ENCODE measurements around the gene GJA3. TPM values are rescaled to one million over a fixed set of nuclear protein-coding genes. Genes with fewer than 3 reads are reported as not detected.
A peak's percentile ranks its signal among the peaks of the same experiment; 100 is the strongest.

GJA3 gene
- 0.39 and 0.47 TPM in 2 replicates for total RNA-seq

- no peak for DNase-seq (ENCODE audit: extremely low read depth, low read depth, low spot score)
Observed at GRCh38 chr13:20160306-20161274, at the start of gene GJA3. GJA3 (minus strand) TSS chr13:20161052; CDS start chr13:20143288, 17,764 bp downstream.

GRCh38 chr13:20209948-20210347, 49.1 kb upstream of the GJA3 start:
- no peak for DNase-seq (ENCODE audit: extremely low read depth, low read depth, low spot score)

DNA sequence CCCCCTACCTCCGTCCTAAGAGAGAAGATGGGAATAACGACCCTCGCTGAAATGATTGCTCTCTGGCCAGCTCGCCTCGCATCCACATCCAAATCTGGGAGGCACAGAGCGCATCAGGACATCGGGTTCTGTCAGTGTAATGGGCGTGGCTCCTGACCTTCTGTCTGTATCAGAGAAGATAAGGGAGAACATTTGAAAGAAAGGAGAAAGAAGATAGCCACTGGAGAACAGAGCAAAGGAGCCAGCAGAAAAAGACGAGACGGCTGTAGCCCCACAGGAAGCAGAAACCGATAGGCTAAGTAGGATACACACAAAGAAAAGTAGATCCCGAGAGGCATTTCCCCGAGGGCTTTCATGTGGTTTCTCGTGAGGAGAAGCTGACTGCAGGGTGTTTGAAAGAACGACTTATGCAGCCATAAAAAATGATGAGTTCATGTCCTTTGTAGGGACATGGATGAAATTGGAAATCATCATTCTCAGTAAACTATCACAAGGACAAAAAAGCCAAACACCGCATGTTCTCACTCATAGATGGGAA, 45.9 kb upstream of the GJA3 start:
- DNase-seq (ENCODE audit: extremely low read depth, low read depth, low spot score) = no peak

DNA sequence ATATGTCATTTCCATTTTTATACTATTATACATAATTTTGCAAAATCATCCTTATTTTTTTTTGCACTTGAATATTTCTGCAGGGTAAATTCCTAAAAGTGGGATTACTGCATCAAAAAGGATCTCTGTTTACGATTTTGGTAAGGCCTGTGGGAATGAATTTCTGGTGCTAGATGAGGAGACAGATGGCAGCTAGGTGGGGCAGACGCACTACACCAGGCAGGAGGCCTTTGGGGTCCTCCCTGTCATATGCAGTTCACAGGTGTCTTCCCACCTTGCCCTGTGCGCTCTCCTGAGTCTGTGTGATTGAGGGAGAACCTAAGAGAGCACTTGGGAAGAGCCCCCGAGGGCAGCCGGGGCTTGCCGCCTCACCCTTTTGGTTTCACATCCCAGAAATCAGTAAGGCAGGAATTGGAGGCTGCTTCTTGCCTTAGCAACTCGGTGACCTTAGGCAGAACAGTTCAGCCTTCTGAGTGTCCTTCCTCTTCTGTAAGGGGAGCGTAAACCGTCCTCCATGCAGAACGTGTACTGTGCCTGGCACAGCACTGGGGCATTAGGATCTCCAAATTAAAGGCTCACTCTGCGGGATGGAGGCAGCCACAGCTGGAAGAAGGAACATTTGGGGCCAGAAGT, 45.3 kb upstream of the GJA3 start:
- no peak for DNase-seq (ENCODE audit: extremely low read depth, low read depth, low spot score)

DNA sequence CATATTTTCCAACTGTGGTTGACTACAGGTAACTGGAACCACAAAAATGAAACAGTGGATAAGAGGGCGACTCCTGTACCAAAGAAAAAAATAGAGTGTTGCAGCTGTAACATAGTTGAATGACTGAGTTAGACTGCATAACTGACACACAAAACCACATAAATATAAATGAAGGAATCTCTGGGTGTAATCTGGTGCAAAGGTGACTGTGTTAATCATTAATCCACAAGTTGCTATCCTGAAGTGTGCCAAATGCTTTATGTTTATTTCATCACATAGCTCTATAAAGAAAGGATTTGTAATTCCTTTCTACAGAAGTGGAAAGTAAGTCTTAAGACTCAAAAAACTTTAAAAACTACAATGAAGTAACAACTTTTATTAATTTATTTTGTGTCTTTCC, 37.9 kb upstream of the GJA3 start:
- no peak for DNase-seq (ENCODE audit: extremely low read depth, low read depth, low spot score)

DNA sequence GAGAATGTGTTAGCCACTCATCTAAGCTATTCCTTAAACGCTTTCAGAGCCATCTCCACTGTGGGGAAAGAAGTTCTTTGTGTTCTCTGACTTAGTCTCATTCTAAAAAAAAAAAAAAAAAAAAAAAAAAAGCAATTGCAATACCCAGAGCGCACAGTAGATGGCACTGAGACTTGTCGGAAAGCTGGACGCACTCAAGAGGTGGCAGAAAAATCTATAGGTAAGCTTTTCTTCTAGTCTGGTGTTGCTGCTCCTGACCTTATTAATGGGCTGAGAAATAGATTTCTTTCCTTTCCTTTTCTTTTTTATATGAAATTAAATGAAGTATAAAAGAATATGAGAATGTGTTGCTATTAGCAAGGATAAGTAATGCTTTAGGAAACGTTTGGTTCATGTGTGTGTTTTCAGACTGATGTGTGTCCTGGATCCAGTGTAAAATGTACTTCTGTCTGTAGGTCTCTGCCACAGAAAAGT, 36.5 kb upstream of the GJA3 start:
- peak; percentile 20 for DNase-seq (ENCODE audit: extremely low read depth, low read depth, low spot score)

DNA sequence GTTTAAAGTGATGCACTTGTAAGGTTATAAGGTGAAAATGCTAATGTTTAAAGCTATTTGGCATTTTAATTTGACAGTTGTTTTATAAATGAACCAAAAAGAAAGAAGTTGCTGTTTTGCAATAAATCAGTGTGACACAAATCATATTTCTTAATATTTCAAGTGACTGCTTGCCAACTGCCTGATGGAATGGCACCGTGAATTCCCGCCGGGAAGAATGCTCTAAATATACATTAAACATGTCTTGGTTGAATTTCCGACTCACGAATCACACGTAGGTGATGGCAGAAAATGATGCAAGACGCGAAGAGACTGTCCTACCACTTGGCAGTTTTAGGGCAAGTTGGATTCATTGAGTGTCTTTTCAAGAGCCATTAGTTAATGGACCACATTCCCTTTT, 34.9 kb upstream of the GJA3 start:
- no peak for DNase-seq (ENCODE audit: extremely low read depth, low read depth, low spot score)

DNA sequence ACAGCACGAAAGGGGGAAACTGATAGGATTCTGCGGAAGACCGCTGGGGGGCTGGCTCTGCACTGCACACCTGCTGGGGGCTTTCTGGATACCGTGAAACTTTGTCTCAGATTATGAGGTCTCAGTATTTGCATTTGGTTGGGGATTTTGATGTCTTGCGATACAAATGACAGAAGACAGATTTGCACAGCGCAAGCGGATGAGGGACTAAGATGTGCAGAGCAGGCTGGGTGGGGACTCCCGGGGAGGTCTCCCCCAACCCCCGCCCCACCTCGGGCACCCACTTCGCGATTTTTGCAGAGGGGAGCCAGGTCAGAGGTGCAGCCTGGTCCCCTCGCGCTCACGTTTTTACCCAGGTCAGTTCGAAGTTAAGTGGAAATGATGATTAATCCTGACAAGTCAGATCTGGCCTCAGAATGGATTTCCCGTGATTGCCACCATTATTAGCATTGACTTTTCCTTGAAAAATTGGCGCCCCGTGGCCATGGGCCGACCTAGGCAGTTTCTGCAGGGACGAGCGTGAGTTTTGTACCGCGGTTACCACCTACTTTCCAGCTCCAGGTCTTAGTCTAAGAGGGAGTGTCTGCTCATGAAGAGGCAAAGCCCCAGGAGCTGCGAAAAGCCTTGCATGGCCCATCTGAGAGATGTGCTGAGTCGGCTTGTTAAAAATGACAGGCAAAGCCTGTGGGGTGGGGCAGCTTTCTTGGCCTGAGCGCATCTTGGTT, 33.2 kb upstream of the GJA3 start:
- DNase-seq (ENCODE audit: extremely low read depth, low read depth, low spot score) = no peak

DNA sequence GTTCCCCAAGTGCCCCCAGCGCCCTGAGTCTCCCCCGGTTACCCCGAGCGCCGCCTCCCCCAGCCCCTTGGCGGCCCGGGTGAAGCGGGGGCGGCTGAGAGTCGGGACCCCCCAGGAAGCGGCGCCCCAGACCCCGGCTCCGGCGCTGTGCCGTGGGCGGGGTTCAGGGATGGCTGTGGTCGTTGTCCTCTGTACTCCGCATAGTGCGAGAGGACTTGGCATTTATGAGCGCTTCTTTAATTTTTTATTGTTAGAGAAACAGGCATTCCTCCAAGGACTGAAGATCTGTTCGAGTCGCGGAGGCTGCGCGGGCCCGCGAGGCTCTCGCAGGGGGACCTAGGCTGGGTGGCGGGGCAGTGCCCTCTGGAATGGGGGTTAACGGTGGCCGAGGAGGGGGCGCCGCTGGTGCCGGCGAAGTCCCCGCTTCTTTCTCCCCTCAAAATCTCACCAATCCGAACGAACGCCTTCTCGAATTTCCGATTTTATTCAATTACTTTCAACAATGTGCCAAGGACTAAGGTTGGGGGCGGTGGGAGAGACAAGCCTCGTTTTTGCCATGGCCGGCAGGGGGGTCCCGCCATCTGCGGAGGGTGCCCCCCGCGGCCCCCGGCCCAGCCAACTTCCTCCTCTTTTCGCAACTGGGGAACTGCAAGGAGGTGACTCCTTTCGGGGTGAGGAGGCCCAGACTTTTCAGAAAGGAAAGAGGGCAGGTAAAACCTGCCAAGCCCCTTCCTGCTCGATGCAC, 32.5 kb upstream of the GJA3 start:
- DNase-seq (ENCODE audit: extremely low read depth, low read depth, low spot score) = no peak

DNA sequence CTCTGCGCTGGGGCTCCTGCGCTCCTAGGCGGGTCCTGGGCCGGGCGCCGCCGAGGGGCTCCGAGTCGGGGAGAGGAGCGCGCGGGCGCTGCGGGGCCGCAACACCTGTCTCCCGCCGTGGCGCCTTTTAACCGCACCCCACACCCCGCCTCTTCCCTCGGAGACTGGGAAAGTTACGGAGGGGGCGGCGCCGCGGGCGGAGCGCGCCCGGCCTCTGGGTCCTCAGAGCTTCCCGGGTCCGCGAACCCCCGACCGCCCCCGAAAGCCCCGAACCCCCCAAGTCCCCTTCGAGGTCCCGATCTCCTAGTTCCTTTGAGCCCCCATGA, 31.9 kb upstream of the GJA3 start, which contains the start of gene GJB2:
Gene GJB2 (minus strand): TSS at position 103 of the 326 bp plus-strand sequence. CDS start 3,357 bp downstream, outside the sequence.
- no peak for DNase-seq (ENCODE audit: extremely low read depth, low read depth, low spot score)

DNA sequence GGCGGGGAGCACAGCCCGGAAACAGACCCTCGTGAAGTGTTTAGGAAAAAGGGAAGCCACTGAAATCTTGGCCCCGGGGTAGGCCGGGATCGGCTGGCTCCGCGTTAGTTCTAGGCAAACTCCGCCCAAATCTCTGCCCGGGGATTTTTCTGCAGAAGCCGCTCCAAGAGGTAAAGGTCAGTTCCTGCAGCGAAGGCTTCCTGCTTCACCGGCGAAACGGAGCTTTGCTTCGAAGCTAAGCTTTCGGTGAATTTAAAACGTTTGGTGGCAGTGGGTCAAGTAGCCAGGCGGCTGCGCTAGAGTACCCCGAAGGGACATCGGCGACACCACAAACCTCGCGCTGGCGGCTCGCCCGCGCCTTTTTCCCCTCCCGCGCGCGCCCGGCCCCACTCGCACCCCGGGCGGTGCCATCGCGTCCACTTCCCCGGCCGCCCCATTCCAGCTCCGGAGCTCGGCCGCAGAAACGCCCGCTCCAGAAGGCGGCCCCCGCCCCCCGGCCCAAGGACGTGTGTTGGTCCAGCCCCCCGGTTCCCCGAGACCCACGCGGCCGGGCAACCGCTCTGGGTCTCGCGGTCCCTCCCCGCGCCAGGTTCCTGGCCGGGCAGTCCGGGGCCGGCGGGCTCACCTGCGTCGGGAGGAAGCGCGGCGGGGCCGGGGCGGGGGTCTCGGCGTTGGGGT, 31.4 kb upstream of the GJA3 start:
- DNase-seq (ENCODE audit: extremely low read depth, low read depth, low spot score) = no peak

DNA sequence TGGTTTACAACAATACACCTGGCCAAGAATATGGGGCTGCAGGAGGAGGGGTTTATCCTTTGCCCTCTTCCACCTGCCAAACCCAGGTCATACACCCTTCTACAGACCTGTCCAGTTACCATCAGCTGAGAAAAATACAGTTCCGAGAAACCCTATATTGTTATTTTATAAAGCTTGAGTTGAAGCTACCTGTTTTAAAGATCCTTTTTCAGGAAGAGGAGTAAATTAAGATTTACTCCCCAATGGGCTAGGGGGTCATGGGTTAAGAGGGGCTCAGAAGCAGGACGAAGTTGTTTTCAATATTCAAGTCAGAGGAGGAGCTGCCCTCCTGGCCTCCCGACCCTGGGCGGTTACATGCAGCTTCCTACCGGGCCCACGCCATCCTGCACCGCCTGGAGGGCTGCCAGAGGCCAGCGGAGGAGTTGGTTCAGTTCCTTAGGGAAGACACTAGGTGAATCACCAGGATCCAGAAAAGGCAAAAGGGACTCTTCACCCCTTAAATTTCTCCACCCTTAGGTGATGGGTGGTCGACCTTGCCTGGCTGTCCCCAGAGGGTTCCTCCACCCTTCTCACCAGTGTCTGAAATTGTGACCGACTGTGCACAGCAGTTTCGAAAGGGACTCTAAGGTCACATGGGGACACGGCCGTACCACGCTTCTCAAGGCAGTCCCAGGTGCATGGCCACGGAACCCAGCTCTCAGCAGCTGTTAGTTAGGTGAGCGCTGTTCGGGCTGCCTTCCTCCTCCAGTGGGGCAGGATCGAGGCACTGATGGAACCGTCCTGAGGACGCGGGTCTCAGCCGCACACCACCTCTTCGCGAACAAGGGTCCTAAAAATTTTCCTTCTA, 30.7 kb upstream of the GJA3 start:
- no peak for DNase-seq (ENCODE audit: extremely low read depth, low read depth, low spot score)

GRCh38 chr13:20190481-20191310, 29.8 kb upstream of the GJA3 start:
- no peak for DNase-seq (ENCODE audit: extremely low read depth, low read depth, low spot score)

DNA sequence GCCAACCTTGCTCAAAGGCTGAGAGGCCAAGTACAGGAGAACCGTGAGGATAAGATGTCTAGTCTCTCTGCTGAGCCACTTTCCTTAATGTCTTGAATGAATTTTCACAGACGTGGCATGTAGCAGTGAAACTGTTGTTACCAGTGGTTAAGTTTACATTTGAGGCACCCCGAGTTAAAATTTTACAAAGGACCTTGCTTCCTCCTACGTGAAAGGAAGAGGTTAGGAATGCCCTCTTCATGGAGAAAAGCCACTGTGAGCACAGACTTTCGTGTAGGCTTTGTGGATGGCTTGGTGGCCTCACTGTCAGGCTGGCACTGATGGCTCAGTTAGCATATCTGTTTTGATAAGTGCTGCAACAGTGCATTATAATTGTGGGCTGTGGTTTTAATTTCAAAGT, 29.2 kb upstream of the GJA3 start:
- no peak for DNase-seq (ENCODE audit: extremely low read depth, low read depth, low spot score)

DNA sequence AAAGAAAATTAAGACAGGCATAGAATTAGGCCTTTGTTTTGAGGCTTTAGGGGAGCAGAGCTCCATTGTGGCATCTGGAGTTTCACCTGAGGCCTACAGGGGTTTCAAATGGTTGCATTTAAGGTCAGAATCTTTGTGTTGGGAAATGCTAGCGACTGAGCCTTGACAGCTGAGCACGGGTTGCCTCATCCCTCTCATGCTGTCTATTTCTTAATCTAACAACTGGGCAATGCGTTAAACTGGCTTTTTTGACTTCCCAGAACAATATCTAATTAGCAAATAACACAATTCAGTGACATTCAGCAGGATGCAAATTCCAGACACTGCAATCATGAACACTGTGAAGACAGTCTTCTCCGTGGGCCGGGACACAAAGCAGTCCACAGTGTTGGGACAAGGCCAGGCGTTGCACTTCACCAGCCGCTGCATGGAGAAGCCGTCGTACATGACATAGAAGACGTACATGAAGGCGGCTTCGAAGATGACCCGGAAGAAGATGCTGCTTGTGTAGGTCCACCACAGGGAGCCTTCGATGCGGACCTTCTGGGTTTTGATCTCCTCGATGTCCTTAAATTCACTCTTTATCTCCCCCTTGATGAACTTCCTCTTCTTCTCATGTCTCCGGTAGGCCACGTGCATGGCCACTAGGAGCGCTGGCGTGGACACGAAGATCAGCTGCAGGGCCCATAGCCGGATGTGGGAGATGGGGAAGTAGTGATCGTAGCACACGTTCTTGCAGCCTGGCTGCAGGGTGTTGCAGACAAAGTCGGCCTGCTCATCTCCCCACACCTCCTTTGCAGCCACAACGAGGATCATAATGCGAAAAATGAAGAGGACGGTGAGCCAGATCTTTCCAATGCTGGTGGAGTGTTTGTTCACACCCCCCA, 28.1 kb upstream of the GJA3 start:
- no peak for DNase-seq (ENCODE audit: extremely low read depth, low read depth, low spot score)

GRCh38 chr13:20186771-20187170, 25.9 kb upstream of the GJA3 start:
- no peak for DNase-seq (ENCODE audit: extremely low read depth, low read depth, low spot score)

Measured in glomerular endothelial cell (primary cell).